ENCODE measurements around the gene MAP2K1.

The MAP2K1 gene

DNA sequence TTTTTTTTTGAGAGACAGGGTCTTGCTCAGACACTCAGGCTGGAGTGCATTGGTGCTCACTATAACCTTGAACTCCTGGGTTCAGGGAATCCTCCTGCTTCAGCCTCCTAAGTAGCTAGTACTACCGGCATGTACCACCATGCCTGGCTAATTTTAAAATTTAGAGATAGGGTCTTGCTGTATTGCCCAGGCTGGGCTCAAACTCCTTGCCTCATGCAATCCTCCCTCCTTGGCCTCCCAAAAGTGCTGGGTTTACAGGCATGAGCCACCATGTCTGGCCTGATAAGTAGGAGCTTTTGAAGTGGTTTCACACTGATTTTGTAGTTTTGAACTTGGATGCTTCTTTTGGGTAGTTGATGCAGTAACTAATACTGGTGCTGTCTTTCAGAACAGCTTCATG lies 7.8 kb downstream of the MAP2K1 start:
- no peak for DNase-seq

DNA sequence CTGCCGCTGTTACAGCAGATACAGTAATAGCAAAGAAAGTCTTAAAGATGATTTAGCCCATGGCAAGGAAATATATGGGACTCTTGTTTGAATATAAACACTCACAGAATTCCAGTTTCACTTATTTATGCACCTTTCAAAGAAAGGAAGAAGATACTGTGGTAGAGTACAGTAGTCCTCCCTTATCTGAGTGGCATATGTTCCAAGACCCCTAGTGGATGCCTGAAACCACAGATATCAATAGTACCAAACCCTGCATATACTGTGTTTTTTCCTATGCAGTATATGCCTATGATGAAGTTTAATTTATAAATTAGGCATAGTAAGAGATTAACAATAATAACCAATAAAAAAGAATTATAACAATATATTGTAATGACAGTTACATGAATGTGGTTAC lies 8.2 kb downstream of the MAP2K1 start:
- no peak for DNase-seq

DNA sequence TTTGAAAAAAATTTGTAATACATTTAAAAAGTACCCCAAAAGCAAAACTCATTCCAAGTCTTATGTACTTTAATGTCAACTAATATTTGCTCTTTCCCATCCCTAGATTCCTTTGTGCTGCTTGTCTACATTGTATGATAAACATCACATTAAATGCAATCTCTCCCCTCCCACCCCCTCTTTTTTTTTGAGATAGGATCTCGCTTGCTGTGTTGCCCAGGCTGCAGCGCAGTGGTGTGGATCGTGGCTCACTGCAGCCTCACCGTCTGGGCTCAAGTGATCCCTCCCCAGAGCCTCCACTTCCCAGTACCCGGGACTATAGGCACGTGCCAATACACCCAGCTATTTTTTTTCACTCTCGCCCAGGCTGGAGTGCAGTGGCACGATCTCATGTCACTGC lies 12.6 kb downstream of the MAP2K1 start:
- no peak for DNase-seq

DNA sequence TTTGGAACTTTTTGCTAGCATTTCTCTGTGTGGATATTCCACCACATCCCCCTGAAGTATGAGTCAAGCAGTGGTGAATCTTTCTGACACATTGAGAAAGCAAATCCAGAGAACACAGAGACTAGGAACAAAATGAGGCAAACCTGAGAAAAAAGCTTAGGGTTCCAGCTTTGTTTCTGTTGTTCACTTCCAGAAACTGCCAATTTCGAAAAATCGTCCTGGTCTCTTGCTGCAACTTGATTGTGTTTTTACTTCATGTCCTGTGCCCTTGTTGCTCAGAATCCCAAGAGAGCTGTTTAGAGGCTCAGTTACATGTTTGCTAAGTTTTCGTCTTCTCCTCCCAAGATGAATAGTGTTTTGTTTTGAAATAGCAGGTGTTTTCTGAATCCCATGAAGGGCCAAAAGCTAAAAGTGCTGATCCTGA lies 13.7 kb downstream of the MAP2K1 start:
- no peak for DNase-seq

DNA sequence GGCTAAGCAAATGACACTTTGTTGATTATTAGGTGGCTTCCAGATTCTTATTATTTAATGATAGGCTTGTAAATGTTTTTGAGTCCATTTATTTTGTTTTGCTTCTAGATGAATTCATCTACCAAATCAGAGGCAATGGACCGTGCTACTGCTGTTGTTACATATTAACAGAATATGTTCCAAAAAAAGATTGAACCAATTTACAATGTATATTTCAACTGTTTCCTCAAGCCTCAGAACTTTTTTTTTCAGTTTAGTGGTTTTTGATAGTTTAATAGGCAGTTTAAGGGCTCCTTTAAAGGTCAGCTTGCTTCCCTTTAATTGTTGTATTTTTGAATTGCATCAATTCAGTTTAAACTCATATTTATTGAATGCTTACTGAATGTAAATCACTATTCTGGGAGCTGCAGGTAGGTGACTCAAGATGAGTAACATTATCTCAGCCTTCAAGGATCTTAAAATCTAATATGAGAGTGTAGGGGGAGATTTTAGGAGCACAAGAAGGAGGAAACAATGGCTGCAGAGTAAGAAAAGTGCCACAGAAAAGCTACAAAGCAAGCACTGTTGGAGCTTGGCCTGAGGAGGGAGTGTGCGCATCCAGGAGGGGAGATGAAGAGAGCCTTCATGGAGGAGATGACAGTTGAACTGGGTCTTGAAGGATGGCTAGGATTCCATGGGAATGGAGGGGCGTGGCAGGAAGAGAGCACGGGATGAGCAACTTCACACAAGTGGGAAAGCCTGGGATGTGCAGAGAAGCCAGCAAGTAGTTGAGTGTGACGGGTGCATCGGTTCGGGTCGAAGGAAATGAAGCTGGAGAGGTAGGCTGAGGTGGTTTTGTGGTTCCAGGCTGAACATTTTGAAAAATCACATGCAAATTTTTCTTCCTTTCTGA lies 14.7 kb downstream of the MAP2K1 start:
- DNase-seq = no peak

DNA sequence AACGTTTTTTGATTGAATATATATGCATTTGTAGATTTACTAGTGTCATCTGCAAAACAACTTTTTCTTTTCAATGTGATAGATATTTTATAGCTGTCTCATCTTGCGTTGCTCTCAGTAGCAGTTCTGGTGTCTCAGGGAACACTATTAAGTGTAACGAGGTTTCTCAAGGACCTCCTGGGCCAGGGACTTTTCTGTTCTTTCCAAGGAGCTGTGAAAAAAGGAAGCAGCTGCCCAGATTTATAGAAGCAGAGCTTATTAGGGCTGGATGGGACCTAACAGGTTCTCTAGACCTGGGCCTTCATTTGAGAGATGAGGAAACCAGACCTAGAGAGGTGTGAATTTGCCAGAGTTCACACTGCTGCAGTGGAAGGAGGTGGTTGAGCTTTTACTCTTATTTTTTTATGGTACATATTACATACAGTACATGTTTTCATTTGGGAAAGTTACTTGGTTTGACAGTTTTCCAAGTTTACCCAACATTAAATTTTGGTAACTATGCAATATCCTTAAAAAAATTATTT lies 16.1 kb downstream of the MAP2K1 start:
- DNase-seq = no peak

DNA sequence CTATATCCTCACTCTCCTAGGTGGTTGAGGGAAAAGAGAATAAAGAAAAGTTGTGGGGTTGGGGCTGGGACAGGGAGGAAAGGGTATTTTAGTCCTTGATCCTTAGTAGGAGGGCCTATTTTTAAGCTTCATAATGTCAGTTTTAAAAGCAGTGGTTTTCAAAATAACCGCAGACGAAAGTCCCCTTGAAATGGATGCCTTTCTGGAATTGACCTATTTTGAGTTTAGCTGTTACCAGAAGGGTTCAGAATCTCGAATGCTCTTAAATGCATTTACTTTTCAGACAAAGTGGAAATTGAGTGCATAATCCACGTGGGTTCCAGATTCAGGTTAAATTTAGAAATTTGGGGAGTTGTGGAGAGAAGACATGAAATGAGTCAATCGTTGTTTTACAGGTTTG lies 16.6 kb downstream of the MAP2K1 start:
- DNase-seq = no peak

DNA sequence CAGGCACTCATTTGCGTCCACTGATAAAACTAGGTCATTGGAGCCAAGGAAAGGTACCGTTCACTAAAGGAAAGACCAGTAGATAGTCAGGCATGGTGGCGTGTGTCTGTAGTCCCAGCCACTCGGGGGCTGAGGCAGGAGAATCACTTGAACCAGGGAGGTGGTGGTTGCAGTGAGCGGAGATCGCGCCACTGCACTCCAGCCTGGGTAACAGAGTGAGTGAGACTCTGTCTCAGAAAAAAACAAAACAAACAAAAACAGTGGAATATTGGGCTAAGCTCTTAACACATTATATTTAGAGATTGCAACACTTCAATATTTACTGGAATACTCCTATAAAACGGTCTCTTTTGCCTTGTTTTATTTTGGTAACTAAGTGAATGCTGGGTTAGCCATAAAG lies 17.4 kb downstream of the MAP2K1 start:
- no peak for DNase-seq

DNA sequence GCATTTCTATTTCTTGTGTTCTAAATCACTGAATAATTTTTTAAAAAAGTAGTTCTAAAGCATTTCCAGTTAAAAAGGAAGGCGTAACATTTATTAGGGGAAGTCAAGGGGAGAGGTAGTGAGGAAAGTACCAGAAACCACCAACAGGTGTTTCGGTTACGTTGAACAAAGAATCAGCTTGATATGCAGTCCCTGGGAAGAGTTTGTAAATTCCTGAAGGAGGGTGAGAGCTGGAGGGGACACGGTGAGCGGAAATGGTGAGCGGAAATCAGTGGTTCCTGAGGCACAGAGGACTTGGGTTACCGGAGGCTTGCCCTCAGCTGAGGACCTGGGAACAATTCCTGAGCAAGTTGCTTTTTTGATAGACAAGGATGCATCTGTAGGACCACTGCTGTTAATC lies 17.8 kb downstream of the MAP2K1 start:
- DNase-seq = no peak

DNA sequence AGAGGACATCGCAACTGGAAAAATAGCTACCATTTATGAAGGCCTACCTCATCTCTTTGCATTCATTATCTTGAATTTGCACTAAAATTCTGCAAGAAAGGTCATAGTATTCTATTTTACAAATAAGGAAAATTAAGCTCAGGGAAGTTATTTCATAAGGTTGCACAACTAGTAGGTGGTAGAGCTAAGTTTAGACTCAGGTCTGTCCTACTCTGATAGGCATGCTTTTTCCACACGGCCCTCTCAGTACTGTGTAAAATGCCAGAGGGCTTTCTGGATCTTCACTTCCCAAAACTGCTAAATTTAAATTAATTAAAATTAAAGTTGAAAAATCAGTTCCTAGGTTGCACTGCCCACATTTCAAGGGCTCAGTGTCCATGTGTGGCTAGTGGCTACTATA lies 18.3 kb downstream of the MAP2K1 start:
- DNase-seq = no peak

DNA sequence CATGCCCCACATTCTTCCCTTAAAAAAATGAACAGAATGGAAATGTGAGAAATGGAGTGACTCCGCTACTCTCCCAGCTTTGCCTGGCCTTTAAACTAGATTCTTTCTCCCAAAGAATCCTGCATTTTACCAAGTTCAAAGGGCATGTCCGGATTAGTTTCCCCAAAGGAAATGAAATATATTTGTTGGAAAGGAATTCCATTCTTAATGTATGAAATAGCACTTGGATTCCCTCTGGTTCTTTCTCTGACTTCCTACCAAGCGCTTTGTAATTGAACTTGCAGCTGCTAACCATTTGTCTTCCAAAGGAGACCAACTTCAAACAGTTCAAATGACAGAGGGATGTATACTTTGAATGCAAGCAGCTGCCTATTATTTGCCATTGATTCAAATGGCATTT lies 18.9 kb downstream of the MAP2K1 start:
- no peak for DNase-seq

DNA sequence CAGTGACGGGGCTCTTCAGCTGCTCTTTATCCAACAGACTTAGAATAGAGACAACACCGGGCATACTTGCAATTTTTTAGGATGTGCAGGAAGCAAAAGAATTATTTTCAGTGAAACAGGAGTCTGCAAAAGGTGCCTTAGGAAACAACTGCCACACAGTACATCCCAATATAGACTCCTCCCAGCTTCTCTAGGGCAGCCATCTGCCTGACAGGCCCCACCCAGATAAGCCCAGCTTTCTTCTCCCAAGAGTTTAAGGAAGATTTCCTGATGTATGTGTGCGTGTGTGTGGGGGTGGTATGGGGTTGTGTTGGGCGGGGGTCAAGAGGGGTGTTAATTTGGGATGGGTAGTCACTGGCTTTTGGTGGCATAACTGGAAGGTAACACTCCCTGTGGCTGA lies 21.5 kb downstream of the MAP2K1 start:
- DNase-seq = no peak

DNA sequence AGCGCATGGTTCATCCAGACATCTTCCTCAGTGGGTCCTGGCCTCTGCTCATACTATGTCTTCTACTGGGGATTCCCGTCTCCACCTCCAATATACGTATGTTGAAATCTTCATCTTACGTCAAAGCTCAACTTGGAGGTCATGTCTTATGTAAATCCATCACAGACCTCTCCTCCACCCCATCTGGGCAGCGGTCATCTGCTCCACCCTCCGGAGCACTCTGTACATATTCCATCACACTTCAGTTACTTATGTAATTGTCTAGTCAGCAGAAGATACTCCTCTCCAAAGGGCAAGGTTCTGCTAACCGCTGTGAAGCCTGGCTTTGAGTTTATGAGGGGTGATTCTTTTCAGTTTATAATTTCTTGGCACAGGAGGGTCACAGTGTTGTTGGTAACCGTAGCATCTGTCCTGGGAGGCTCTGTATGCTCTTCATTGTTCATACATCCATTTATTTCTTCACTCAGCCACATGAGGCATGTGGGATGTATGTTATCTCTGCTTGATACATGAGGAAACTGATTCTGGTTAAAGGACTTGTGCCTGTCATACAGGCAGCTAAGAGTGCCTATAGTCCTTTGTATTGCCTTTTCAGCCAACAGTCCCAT lies 22.1 kb downstream of the MAP2K1 start:
- DNase-seq = no peak

DNA sequence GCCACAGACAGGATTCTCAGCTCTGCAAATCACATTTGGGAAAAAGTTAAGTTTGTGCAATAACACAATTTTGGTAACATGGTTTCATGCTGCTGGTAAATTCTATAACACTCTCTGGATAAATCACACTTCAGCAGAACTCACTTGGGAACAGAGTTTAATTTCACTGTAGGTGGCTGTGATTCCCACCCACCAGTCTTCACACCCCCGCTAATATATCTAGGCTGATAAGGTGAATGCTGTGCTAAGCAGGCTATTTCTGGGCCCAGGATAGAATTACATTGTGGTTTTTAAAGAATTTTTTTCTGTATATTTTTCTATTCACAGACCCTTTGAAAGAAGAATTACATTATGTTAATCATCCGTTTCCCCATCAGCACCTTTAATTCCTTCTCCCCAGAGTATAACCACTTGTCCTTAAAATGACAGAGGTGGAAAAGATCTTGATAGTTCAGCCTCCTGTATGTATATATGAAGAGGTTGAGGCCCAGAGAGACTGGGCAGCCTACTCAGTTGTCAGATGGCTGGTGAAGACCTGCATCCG lies 22.9 kb downstream of the MAP2K1 start:
- no peak for DNase-seq

DNA sequence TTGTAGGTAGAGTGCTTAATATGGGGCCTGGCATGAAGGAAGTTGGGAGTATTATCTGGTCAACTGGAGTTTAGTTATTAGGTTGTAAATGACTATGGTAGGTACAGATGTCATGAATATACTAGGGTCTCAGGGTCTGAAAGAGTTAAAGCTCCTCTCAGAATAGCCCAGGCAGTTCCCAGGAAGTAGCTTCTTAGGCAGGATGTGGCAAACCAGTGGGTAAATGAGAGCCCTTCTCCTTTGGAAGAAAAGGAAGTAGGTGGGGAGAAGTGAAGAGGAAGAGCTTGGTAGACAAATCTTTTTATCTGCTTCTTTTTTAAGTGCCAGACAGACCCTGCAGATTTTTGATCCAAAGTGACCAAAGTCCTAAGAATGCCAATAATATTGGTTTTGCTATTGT lies 24.5 kb downstream of the MAP2K1 start:
- no peak for DNase-seq

DNA sequence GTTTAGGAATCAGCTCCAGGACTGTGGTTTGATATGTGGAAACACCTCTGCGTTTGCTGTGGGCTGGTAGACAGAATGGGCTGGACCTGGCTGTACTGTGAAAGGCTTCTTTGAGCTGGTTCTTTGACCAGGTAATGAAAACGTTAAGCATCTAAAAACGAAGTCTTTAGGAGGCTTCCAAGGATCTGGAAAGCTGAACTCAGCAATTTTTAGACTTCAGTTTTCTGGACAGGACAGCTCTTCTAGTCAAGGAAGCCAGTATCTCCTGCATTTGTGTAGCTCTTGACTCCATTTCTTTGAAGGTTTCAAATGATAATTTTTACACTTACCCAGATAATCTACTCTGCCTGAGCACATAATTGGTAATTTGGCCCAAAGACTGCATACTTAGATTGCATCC lies 25.5 kb downstream of the MAP2K1 start:
- no peak for DNase-seq

DNA sequence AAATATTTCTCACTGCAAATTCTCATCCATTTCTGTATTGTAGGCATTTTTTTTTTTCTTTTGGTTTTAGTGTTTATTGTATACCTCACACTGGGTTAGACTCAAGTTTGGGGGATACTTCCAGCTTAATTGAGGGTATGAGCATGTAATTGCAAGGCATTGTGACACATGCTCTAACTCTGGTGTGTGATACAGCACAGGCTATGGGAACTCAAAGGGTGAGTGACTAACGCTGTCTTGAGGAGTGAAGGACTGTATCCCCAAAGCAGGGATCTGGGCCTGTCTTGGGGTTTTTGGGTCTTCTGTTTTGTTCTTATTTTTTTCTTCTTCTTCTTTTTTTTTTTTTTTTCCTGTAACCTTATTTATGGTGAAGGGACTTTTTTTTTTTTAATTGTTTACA lies 26.9 kb downstream of the MAP2K1 start:
- DNase-seq = no peak

DNA sequence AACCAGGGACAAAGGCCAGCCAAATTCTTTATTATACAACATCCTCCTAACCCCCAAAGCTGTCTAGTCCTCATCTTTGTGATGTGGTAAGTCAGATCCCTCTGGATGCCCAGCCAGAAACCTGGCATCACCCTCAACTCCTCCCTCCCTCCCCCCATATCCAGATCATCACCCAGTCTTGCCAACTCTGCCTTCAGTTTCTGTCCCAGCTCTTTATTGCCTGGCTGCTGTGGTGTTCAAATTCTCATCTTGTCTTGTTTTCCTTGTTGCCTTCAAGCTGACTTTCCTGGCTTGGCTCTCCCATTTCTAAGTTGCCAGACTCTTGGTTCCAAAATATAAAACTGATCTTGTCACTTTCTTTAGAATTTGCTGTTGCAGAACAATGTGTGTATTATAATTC lies 28.6 kb downstream of the MAP2K1 start:
- DNase-seq = no peak

DNA sequence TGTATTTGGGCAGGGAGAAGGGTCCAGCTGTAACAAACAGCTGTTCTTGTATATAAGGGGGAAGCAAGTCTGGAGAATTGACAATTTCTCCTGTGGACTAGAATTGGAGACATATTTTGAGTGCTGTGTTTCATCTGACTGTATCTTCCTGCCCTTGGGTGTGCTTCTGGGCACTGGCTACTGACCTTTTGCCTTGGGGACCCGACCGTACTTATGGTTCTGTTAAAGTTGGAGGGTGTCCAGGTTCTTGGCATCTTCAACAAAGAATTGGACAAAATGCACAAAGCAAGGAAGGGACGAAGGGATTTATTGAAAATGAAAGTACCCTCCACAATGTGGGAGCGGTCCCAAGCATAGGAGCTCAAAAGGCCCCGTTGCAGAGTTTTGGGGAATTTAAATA lies 31.0 kb downstream of the MAP2K1 start:
- no peak for DNase-seq

DNA sequence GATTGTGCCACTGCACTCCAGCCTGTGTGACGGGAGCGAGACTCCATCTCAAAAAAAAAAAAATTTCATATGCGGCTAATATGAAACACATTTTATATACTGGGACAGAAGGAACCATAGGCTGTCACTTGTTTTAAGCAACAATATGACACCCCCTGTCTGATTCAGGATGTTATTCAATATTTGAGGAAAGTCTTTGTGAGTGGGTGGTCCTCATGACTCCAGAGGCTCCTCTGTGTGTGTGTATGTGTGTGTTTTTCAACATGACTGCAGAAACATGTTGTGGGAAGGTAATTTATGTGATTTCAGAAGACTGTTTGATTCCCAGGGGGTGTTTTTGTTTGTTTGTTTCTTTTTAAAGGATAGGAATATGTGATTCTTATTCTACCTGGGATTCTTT lies 32.8 kb downstream of the MAP2K1 start:
- DNase-seq = no peak

DNA sequence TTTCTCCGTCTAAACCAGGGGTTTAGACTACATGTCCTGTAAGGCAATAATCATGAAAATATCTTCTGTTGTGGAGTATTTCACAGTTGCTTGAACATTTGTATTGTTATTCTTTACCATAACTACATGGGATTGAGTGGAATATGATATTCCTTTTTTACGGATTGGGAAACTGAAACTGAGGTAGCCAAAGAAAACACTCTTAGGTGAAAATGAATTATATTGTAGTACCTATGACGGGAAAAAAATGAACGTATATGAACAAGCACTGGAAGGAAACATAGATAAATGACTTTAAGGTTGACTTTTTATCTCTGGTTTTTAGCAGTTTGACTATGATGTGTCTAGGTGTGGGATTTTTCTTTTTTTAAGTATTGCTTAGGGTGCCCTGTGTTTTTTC lies 35.6 kb downstream of the MAP2K1 start:
- no peak for DNase-seq

DNA sequence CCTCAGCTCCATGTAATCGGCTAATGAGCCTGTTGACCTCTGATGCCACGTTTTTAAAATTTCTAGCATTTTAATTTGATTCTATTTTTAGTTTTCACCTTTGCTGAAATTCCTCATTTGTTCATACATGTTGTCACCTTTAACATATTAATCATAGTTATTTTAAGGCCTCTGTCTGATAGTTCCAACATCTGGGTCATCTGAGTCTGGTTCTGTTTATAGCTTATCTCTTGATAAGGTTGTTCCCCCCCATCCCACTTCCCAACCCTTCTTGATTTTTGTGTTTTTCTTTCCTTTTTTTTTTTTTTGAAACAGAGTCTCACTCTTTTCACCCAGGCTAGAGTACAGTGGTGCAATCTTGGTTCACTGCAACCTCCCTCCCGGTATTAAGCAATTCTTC lies 36.4 kb downstream of the MAP2K1 start:
- DNase-seq = no peak

DNA sequence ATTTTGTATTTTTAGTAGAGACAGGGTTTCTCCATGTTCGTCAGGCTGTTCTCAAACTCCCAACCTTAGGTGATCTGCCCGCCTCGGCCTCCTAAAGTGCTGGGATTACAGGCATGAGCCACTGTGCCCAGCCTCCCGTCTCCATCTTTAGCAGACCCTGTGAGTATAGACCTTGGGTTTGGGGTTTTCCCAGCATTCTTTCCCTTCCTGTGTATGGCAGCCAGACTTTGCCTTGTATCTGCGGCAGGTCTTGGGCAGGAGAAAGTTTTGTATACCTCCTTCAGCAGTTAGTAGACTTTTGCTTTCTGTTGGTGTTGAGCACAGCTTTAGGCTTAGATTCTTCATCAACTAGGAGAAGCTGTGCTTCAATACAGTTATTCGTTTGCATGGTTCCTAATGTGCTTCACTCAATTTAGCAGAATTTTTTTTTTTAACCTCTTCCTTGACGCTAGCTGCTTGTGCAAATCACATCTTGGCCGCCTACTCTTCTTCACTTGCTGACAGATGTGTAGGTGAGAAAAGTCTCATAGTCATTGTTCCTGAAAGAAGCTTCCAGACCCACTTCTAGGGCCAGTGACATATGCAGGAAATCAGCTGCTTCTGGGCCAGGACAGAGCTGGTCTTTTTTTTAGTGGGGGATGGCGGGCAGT lies 38.4 kb downstream of the MAP2K1 start:
- DNase-seq = no peak

DNA sequence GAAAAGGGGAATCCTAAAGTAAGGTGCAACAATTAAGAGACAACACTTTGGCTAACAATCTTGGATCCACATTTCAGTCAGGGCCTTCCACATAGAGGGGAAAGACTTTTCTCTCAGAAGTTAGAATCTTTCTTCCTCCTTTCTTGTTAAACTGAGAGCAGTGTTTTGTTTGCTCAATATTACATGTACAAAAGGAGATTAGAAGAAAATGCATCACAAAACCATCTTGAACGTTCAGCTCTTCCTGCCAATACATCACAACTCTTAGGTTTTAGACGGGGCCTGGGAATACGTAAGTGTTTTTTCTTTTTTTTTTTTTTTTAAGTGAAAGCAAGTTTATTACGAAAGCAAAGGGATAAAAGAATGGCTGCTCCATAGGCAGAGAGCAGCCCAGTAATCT lies 39.1 kb downstream of the MAP2K1 start:
- no peak for DNase-seq

Data from COR-L47 (cell line).